ENCODE measurements around the gene GTPBP8. TPM values are rescaled to one million over a fixed set of nuclear protein-coding genes. Genes with fewer than 3 reads are reported as not detected.

Gene GTPBP8
- total and polyA plus RNA-seq, 2 of the 8 experiments (the other 6 are each of a cell fraction or from before 2014, with no cell fraction given), result 25.8 to 27.6 TPM

DNA sequence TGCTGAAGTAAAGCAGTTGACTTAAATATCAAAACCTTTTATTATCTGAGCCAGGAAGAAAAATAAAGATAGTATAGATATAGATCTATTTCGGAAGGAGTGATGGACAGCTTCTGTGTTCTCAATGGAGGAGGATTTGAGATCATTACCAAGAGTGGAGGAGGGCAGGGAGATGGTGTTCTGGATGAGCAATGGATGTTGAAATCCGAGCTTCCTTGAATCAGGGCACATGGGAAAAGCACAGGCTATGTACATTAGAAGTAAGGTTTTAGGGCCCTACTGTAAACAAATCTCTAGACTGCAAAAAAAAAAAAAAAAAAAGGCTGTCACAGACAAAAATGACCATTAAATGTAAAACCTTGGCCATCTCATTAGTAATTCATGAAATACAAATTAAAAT, 43.2 kb downstream of the GTPBP8 start:
- Histone ChIP-seq H3K14ac (ENCODE audit: insufficient read length) (no peak overlapping the region), H3K79me2 (ENCODE audit: control insufficient read depth in 1 of 2, insufficient read depth in 2 of 2, low read length in 2 of 2) (no peaks in the 10 kb centered on the region), H3K23me2 (ENCODE audit: low read depth, low read length) (no peaks in the 10 kb centered on the region), H3K18ac (ENCODE audit: extremely low read depth, low read length) (no peak overlapping the region), H2BK5ac (ENCODE audit: low read depth, low read length) (no peak overlapping the region), H2BK20ac (ENCODE audit: low read length) (no peak overlapping the region), H3K9me3 (ENCODE audit: insufficient read depth in 2 of 2, low read depth in 1 of 2, low read length in 1 of 2) (no peaks in the 10 kb centered on the region), H4K5ac (ENCODE audit: insufficient read length, low read depth, low read length) (no peak overlapping the region), H3K27me3 (replicated peaks in 1 of 4; ENCODE audit: control insufficient read depth in 3 of 4, extremely low read depth in 1 of 4, insufficient read depth in 3 of 4, low read length in 3 of 4) (no peaks in the 10 kb centered on the region), H3K56ac (replicated peaks; ENCODE audit: insufficient read length, low read depth, low read length) (no peak overlapping the region), H3K79me1 (ENCODE audit: low read depth, low read length) (no peaks in the 10 kb centered on the region), H4K20me1 (replicated peaks in 1 of 2; ENCODE audit: control insufficient read depth in 1 of 2, insufficient read depth in 2 of 2, low read length in 2 of 2) (no peaks in the 10 kb centered on the region), H2BK12ac (ENCODE audit: low read depth, low read length) (no peak overlapping the region), H4K8ac (ENCODE audit: extremely low read depth, insufficient read depth, low read length) (no peak overlapping the region), H4K91ac (replicated peaks; ENCODE audit: insufficient read length, low read length) (no peak overlapping the region), H3K9ac (replicated peaks in 1 of 4; ENCODE audit: extremely low read depth in 1 of 4, low read depth in 3 of 4, low read length in 3 of 4) (no peak overlapping the region), H3K4me2 (ENCODE audit: insufficient read depth in 1 of 2, low read depth in 2 of 2, low read length in 2 of 2) (no peak overlapping the region), H3K27ac (ENCODE audit: low read depth, low read length) (no peak overlapping the region), H2BK15ac (ENCODE audit: low read length) (no peak overlapping the region), H2AFZ (ENCODE audit: low read length) (no peak overlapping the region), H2BK120ac (replicated peaks; ENCODE audit: low read depth, low read length) (no peak overlapping the region), H3K4me3 (ENCODE audit: extremely low read depth in 1 of 4, insufficient read depth in 2 of 4, low read depth in 3 of 4, low read length in 4 of 4) (no peak overlapping the region), H3K4me1 (replicated peaks in 1 of 4; ENCODE audit: control insufficient read depth in 3 of 4, insufficient read depth in 4 of 4, low read length in 3 of 4) (no peaks in the 10 kb centered on the region), H3K23ac (ENCODE audit: insufficient read length) (no peak overlapping the region), H3K4ac (replicated peaks; ENCODE audit: insufficient read length, low read depth, low read length) (no peak overlapping the region), H3K36me3 (ENCODE audit: control insufficient read depth in 2 of 4, insufficient read depth in 4 of 4, low read length in 3 of 4) (no peaks in the 10 kb centered on the region), H2AK5ac (ENCODE audit: low read depth, low read length) (no peak overlapping the region)
- WGBS, 2 experiments (ENCODE audit: extremely low coverage in 1 of 2, insufficient coverage in 1 of 2, insufficient read length in 1 of 2, insufficient replicate concordance in 2 of 2, low coverage in 1 of 2, low lambda C conversion rate in 2 of 2, missing lambda C conversion rate in 1 of 2), result 88% methylated on average over 2 of the region's 2 CpGs; no CpG with 5 or more reads in 1 of the 2 experiments
- DNase-seq (ENCODE audit: low read depth in 1 of 2, low spot score in 2 of 2) (no peak), FAIRE-seq (no peak)
- POLR2A ChIA-PET (ENCODE audit: partially characterized antibody), result no interaction called here
- CTCF ChIA-PET (ENCODE audit: partially characterized antibody), result interaction anchor here (0.6 to 3.4 kb wide), 7 partner anchors 9 to 391 kb away, joined by 3 to 29 read pairs (median 3); no protein-coding TSS in a partner anchor
- no peak for TF ChIP-seq NRF1 (IDR thresholded peaks at IDR 0.05; ENCODE audit: low read depth, low read length)
- no peak for TF ChIP-seq SP4 (IDR thresholded peaks at IDR 0.05; ENCODE audit: low read length)
- TF ChIP-seq RFX5 (IDR thresholded peaks at IDR 0.05; ENCODE audit: borderline replicate concordance, low read depth, low read length), result no peak
- no peak for TF ChIP-seq POLR2AphosphoS5 (IDR thresholded peaks at IDR 0.05; ENCODE audit: low read depth, low read length)
- TF ChIP-seq YY1 (IDR thresholded peaks at IDR 0.05; ENCODE audit: low read depth, low read length), result no peak
- no peak for TF ChIP-seq TAF1 (IDR thresholded peaks at IDR 0.05; ENCODE audit: low read depth, low read length)
- TF ChIP-seq, protein P1, sequence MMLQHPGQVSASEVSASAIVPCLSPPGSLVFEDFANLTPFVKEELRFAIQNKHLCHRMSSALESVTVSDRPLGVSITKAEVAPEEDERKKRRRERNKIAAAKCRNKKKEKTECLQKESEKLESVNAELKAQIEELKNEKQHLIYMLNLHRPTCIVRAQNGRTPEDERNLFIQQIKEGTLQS (IDR thresholded peaks at IDR 0.05; ENCODE audit: insufficient read depth, low read depth, low read length), result no peak
- TF ChIP-seq HDAC6 (IDR thresholded peaks at IDR 0.05; ENCODE audit: low read depth, low read length), result no peak
- TF ChIP-seq TAF7 (optimal IDR thresholded peaks at IDR 0.05; ENCODE audit: borderline replicate concordance, low read depth, low read length), result no peak
- TF ChIP-seq GABPA (IDR thresholded peaks at IDR 0.05; ENCODE audit: borderline replicate concordance, insufficient read depth, low read length), result no peak
- no peak for TF ChIP-seq SUZ12 (IDR thresholded peaks at IDR 0.05; ENCODE audit: low read length)
- no peak for TF ChIP-seq CBX8 (IDR thresholded peaks at IDR 0.05; ENCODE audit: borderline replicate concordance, low read depth, low read length)
- no peak for TF ChIP-seq NANOG (IDR thresholded peaks at IDR 0.05; ENCODE audit: insufficient read depth, low read depth, low read length, poor library complexity, severe bottlenecking)
